Effector memory CD4-positive, alpha-beta T cell (primary cell): ENCODE data around the gene TPGS2.
A peak's percentile ranks its signal among the peaks of the same experiment; 100 is the strongest.

Experiments
- DNase-seq, 3 donors: peaks; one replicate each; pipeline ENCODE4 v3.0.0-alpha.2; 2020
- H3K27ac ChIP-seq: 2 replicates; pipeline ENCODE4 v1.7.0; 2013; ENCODE audit warnings: mild to moderate bottlenecking, low read length, moderate library complexity; ENCODE audit not compliant: insufficient read depth, poor library complexity, severe bottlenecking
- H3K27me3 ChIP-seq: replicated peaks from 2 replicates; pipeline ENCODE4 v1.7.0; 2013; ENCODE audit warnings: mild to moderate bottlenecking, low read length; ENCODE audit not compliant: insufficient read depth, control insufficient read depth, poor library complexity, severe bottlenecking
- H3K36me3 ChIP-seq: 2 replicates; pipeline ENCODE4 v1.7.0; 2013; ENCODE audit warnings: mild to moderate bottlenecking, low read length, moderate library complexity; ENCODE audit not compliant: control insufficient read depth, insufficient read depth
- H3K4me1 ChIP-seq: 2 replicates; pipeline ENCODE4 v1.7.0; 2013; ENCODE audit warnings: low read length, mild to moderate bottlenecking; ENCODE audit not compliant: control insufficient read depth, insufficient read depth, poor library complexity, severe bottlenecking
- H3K4me3 ChIP-seq: 2 replicates; pipeline ENCODE4 v1.7.0; 2013; ENCODE audit warnings: low read length, low read depth, mild to moderate bottlenecking; ENCODE audit not compliant: insufficient read depth, poor library complexity, severe bottlenecking
- H3K9me3 ChIP-seq: 2 replicates; pipeline ENCODE4 v1.7.0; 2013; ENCODE audit warnings: mild to moderate bottlenecking, low read length, moderate library complexity; ENCODE audit not compliant: control insufficient read depth

TPGS2 gene

GRCh38 chr18:36813101-36813775, 15.6 kb downstream of the TPGS2 start:
- Histone ChIP-seq H3K36me3 (peaks cover 5% of the 10 kb centered on the region), H3K9me3 (no peaks in the 10 kb centered on the region), H3K27me3 (no peaks in the 10 kb centered on the region), H3K27ac (no peak overlapping the region), H3K4me1 (no peaks in the 10 kb centered on the region), H3K4me3 (no peak overlapping the region)
- no peak for DNase-seq

GRCh38 chr18:36812678-36813077, 16.1 kb downstream of the TPGS2 start:
- H3K27me3 ChIP-seq, result no peaks in the 10 kb centered on the region
- DNase-seq, result no peak
- H3K9me3 ChIP-seq, result no peaks in the 10 kb centered on the region
- no peak overlapping the region for H3K27ac ChIP-seq
- no peak overlapping the region for H3K4me3 ChIP-seq
- H3K4me1 ChIP-seq, result no peaks in the 10 kb centered on the region
- H3K36me3 ChIP-seq, result peaks cover 6% of the 10 kb centered on the region

- no peak for DNase-seq
- H3K27me3 ChIP-seq, result no peaks in the 10 kb centered on the region
- no peak overlapping the region for H3K4me3 ChIP-seq
- H3K36me3 ChIP-seq, result peaks cover 7% of the 10 kb centered on the region
- H3K9me3 ChIP-seq, result no peaks in the 10 kb centered on the region
- H3K4me1 ChIP-seq, result no peaks in the 10 kb centered on the region
- no peak overlapping the region for H3K27ac ChIP-seq
These were observed 16.8 kb downstream of the TPGS2 start for GRCh38 chr18:36811955-36812354.

- peaks cover 9% of the 10 kb centered on the region for H3K36me3 ChIP-seq
- no peak overlapping the region for H3K4me3 ChIP-seq
- H3K27ac ChIP-seq, result no peak overlapping the region
- H3K27me3 ChIP-seq, result no peaks in the 10 kb centered on the region
- no peak for DNase-seq
- H3K4me1 ChIP-seq, result no peaks in the 10 kb centered on the region
- H3K9me3 ChIP-seq, result no peaks in the 10 kb centered on the region
These were observed 17.4 kb downstream of the TPGS2 start for GRCh38 chr18:36811430-36811829.

- Histone ChIP-seq H3K4me3 (no peak overlapping the region), H3K9me3 (no peaks in the 10 kb centered on the region), H3K27ac (no peak overlapping the region), H3K27me3 (no peaks in the 10 kb centered on the region), H3K4me1 (no peaks in the 10 kb centered on the region), H3K36me3 (peaks cover 25% of the 10 kb centered on the region)
- DNase-seq, result peak in 1 of 3 donors; percentile 17
These were observed 19.0 kb downstream of the TPGS2 start for GRCh38 chr18:36809590-36810381.

- Histone ChIP-seq H3K9me3 (no peaks in the 10 kb centered on the region), H3K4me3 (no peak overlapping the region), H3K27ac (no peak overlapping the region), H3K36me3 (peaks cover 36% of the 10 kb centered on the region), H3K4me1 (no peaks in the 10 kb centered on the region), H3K27me3 (no peaks in the 10 kb centered on the region)
- no peak for DNase-seq
These were observed 20.1 kb downstream of the TPGS2 start for GRCh38 chr18:36808681-36809080.

- H3K4me1 ChIP-seq, result no peaks in the 10 kb centered on the region
- no peaks in the 10 kb centered on the region for H3K9me3 ChIP-seq
- no peak for DNase-seq
- no peaks in the 10 kb centered on the region for H3K27me3 ChIP-seq
- peaks cover 56% of the 10 kb centered on the region for H3K36me3 ChIP-seq
- H3K4me3 ChIP-seq, result no peak overlapping the region
- H3K27ac ChIP-seq, result no peak overlapping the region
These were observed 23.7 kb downstream of the TPGS2 start for GRCh38 chr18:36805105-36805504.

GRCh38 chr18:36798738-36799473, 29.9 kb downstream of the TPGS2 start:
- no peaks in the 10 kb centered on the region for H3K27me3 ChIP-seq
- no peak overlapping the region for H3K4me3 ChIP-seq
- no peak for DNase-seq
- H3K4me1 ChIP-seq, result no peaks in the 10 kb centered on the region
- no peaks in the 10 kb centered on the region for H3K9me3 ChIP-seq
- H3K27ac ChIP-seq, result no peak overlapping the region
- H3K36me3 ChIP-seq, result peaks cover 53% of the 10 kb centered on the region

GRCh38 chr18:36792634-36793283, 36.0 kb downstream of the TPGS2 start:
- peaks cover 20% of the 10 kb centered on the region for H3K36me3 ChIP-seq
- no peak overlapping the region for H3K27ac ChIP-seq

More at GRCh38 chr18:36792634-36793283, 36.0 kb downstream of the TPGS2 start:
- H3K27me3 ChIP-seq, result no peaks in the 10 kb centered on the region
- no peak overlapping the region for H3K4me3 ChIP-seq
- H3K9me3 ChIP-seq, result no peaks in the 10 kb centered on the region
- no peak for DNase-seq
- H3K4me1 ChIP-seq, result no peaks in the 10 kb centered on the region
